Endothelial cell of umbilical vein (primary cell): ENCODE measurements around the gene CLDN3. TPM values are rescaled to one million over a fixed set of nuclear protein-coding genes. Genes with fewer than 3 reads are reported as not detected.
"Not testable (repeated sequence)": the region's sequence is repeated elsewhere in the genome, so short reads cannot be mapped to it uniquely, and the experiment has no call there.

ENCODE experiments used
- BruUV-seq: library from RNA; stranded (reverse); fragments of 400-500 nt; replicated peaks from 2 replicates; lab custom pipeline; 2021; lab: Mats Ljungman, UMichigan
- CTCF ChIA-PET: fragments of 300-600, 350-600 bp; sonication (Branson Sonifier 250); formaldehyde crosslinking; loops from one replicate; lab custom pipeline; 2021; ENCODE audit warnings: antibody characterized with exemption, inconsistent platforms; lab: Charles Lee
- POLR2A ChIA-PET: fragments of 300-600, 350-600 bp; sonication (Branson Sonifier 250); formaldehyde crosslinking; loops from one replicate; lab custom pipeline; 2021; ENCODE audit warnings: antibody characterized with exemption, inconsistent platforms; lab: Charles Lee
- DNase-seq: peaks from one replicate; pipeline ENCODE4 v3.0.0-alpha.2; 2011; ENCODE audit warnings: low read depth, low spot score
- FAIRE-seq: peaks from 2 replicates; lab custom pipeline; 2011; peaks lifted over from hg19 to GRCh38; lab: Jason Lieb, UNC
- H2AFZ ChIP-seq: 2 replicates; pipeline ENCODE4 v1.6.0; 2012; ENCODE audit warnings: low read depth, low read length, control low read depth, inconsistent platforms
- H3K27ac ChIP-seq: 2 replicates; pipeline ENCODE4 v1.5.1; 2011; ENCODE audit warnings: low read depth, mild to moderate bottlenecking, control low read depth, low read length, moderate library complexity; ENCODE audit not compliant: insufficient read depth
- H3K27me3 ChIP-seq, 2 experiments: 2 replicates each; pipeline versions ENCODE4 v1.6.0 to v1.6.1; 2011; ENCODE audit warnings: low read length in 2 of 2, mixed read lengths in 1 of 2; ENCODE audit not compliant: control insufficient read depth in 2 of 2, insufficient read depth in 2 of 2
- H3K36me3 ChIP-seq, 2 experiments: 2 replicates in 1 of 2; 3 replicates in 1 of 2; pipeline ENCODE4 v1.5.1; 2011; ENCODE audit warnings: low read length in 2 of 2, mild to moderate bottlenecking in 1 of 2, moderate library complexity in 1 of 2; ENCODE audit not compliant: control insufficient read depth in 2 of 2, insufficient read depth in 2 of 2; ENCODE audit errors: extremely low read depth in 1 of 2
- H3K4me1 ChIP-seq: 3 replicates; pipeline ENCODE4 v1.5.1; 2011; ENCODE audit warnings: mild to moderate bottlenecking, low read length; ENCODE audit not compliant: control insufficient read depth, insufficient read depth; ENCODE audit errors: extremely low read depth
- H3K4me2 ChIP-seq: 2 replicates; pipeline ENCODE4 v1.6.1; 2011; ENCODE audit warnings: low read length, control low read depth, mixed read lengths; ENCODE audit not compliant: insufficient read depth
- H3K4me3 ChIP-seq, 3 experiments: fragments of 200-600 bp in 1 of 3; sonication (generic), shearing (Covaris generic) in 1 of 3; replicated peaks in 1 of 3; 2 replicates each; pipeline ENCODE4 v1.5.1; 2011 to 2016; ENCODE audit warnings: control low read depth in 3 of 3, low read length in 3 of 3, mild to moderate bottlenecking in 2 of 3, inconsistent platforms in 1 of 3, low read depth in 1 of 3, moderate library complexity in 1 of 3; ENCODE audit not compliant: insufficient read depth in 1 of 3
- H3K79me2 ChIP-seq: 2 replicates; pipeline ENCODE4 v1.6.0; 2012; ENCODE audit warnings: low read length, inconsistent platforms; ENCODE audit not compliant: control insufficient read depth, insufficient read depth
- H3K9ac ChIP-seq: replicated peaks from 2 replicates; pipeline ENCODE3; 2011; ENCODE audit warnings: low read length, control low read depth; ENCODE audit not compliant: insufficient read depth; ENCODE audit errors: extremely low read depth
- H3K9me1 ChIP-seq: replicated peaks from 3 replicates; pipeline ENCODE4 v1.6.0; 2011; ENCODE audit warnings: mild to moderate bottlenecking, low read length; ENCODE audit not compliant: control insufficient read depth, insufficient read depth; ENCODE audit errors: extremely low read depth
- H3K9me3 ChIP-seq: replicated peaks from 2 replicates; pipeline ENCODE4 v1.5.1; 2012; ENCODE audit warnings: low read length, inconsistent platforms; ENCODE audit not compliant: control insufficient read depth, insufficient read depth
- H4K20me1 ChIP-seq: replicated peaks from 2 replicates; pipeline ENCODE3; 2011; ENCODE audit warnings: mild to moderate bottlenecking, low read length; ENCODE audit not compliant: control insufficient read depth, insufficient read depth; ENCODE audit errors: extremely low read depth
- EZH2 ChIP-seq: IDR thresholded peaks from 2 replicates; pipeline ENCODE4 v1.6.1; 2012; ENCODE audit warnings: borderline replicate concordance, low read depth, mild to moderate bottlenecking, moderate library complexity, low read length, inconsistent platforms; ENCODE audit not compliant: severe bottlenecking
- FOS ChIP-seq: IDR thresholded peaks from 2 replicates; pipeline ENCODE4 v1.6.1; 2011; ENCODE audit warnings: mild to moderate bottlenecking, low read length, moderate library complexity, borderline replicate concordance; ENCODE audit not compliant: insufficient read depth
- GATA2 ChIP-seq: IDR thresholded peaks from 2 replicates; pipeline ENCODE4 v1.7.0; 2011; ENCODE audit warnings: low read depth, mild to moderate bottlenecking, moderate library complexity, mixed read lengths, low read length; ENCODE audit not compliant: insufficient read length, insufficient read depth
- JUN ChIP-seq: IDR thresholded peaks from 2 replicates; pipeline ENCODE4 v1.6.1; 2011; ENCODE audit warnings: borderline replicate concordance, low read depth; ENCODE audit not compliant: insufficient read length, insufficient read depth
- MYC ChIP-seq: IDR thresholded peaks from one replicate; pipeline ENCODE4 v1.6.1; 2011; ENCODE audit warnings: mild to moderate bottlenecking, low read depth, low read length
- POLR2A ChIP-seq: IDR thresholded peaks from 2 replicates; pipeline ENCODE4 v1.6.1; 2012; ENCODE audit warnings: low read depth, mild to moderate bottlenecking, control low read depth, low read length
- POLR2AphosphoS5 ChIP-seq: IDR thresholded peaks from 2 replicates; pipeline ENCODE4 v1.6.1; 2012; ENCODE audit warnings: low read depth, mild to moderate bottlenecking, control low read depth, low read length, moderate library complexity; ENCODE audit not compliant: insufficient read depth
- dilution Hi-C: fragments of 300-500 bp; cut with MboI; formaldehyde crosslinking; loops from one replicate; pipeline ENCODE4 v1.15.0; 2019; ENCODE audit warnings: low sequenced_read_pairs; ENCODE audit not compliant: extremely low pct_ligation_motif_present
- intact Hi-C: fragments of 100-400 bp; cut with micrococcal nuclease; formaldehyde crosslinking; loops from one replicate; pipeline ENCODE4 v1.10.0; 2022
- polyA plus RNA-seq, 4 experiments: library from polyadenylated mRNA; depleted of rRNA in 3 of 4; stranded (reverse) in 3 of 4; unstranded in 1 of 4; fragments of >200 nt; gene quantifications; 2 replicates each; pipeline versions ENCODE4 v1.2.1 to v1.2.3, GENCODE V29; 2011 to 2012; ENCODE audit warnings: missing spikeins in 1 of 4
- total RNA-seq: library from RNA; stranded (reverse); gene quantifications from 2 replicates; pipeline ENCODE4 v1.2.3, GENCODE V29; 2021
- TF ChIP-seq, protein P1 (sequence below), 2 donors: IDR thresholded peaks; 1 replicate in 1 of 2; 2 replicates in 1 of 2; pipeline ENCODE4 v1.5.1; 2011; ENCODE audit warnings: low read length in 2 of 2, mild to moderate bottlenecking in 2 of 2, moderate library complexity in 2 of 2, control low read depth in 1 of 2, inconsistent platforms in 1 of 2, low read depth in 1 of 2; ENCODE audit not compliant: insufficient read depth in 1 of 2; ENCODE audit errors: extremely low read depth in 1 of 2
- TF ChIP-seq, protein P2 (sequence below): IDR thresholded peaks from 2 replicates; pipeline ENCODE4 v1.6.1; 2011; ENCODE audit not compliant: insufficient read depth, insufficient read length

Gene CLDN3
- total and polyA plus RNA-seq, 2 donors (not counting 3 experiments of a cell fraction or from before 2014, with no cell fraction given), result 0.62 to 1.9 TPM

DNA sequence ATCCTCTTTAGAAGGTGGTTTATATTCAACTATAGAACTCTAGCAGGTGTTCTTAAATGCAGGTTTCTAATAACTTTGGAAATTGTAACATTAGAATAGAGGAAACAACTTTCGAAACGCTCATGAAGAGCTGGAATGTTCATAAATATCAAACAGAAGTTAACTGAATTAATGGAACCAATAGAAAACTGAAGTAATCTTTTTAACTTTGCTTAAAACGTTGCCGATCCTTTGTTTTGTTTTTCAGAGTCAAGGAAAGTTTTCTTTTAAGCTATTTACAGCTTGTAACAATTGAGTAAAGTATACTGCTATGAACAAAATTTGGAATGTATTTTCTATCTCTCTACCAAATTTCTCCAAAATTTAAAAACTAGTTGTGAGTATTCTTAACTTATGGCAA, 19.0 kb upstream of the CLDN3 start:
- no peak overlapping the region for H2AFZ ChIP-seq
- no TSS peak for BruUV-seq
- H3K4me3 ChIP-seq, result no peak overlapping the region
- no peak overlapping the region for H3K9ac ChIP-seq
- CTCF ChIA-PET, result no interaction called here
- DNase-seq (no peak), FAIRE-seq (no peak)
- no peak overlapping the region for H3K4me2 ChIP-seq
- dilution Hi-C loops, result no loop called here
- no peaks in the 10 kb centered on the region for H3K36me3 ChIP-seq
- no peaks in the 10 kb centered on the region for H3K4me1 ChIP-seq
- H3K9me3 ChIP-seq, result no peaks in the 10 kb centered on the region
- POLR2A ChIA-PET, result no interaction called here
- no peaks in the 10 kb centered on the region for H3K79me2 ChIP-seq
- H3K27ac ChIP-seq, result no peak overlapping the region
- intact Hi-C loops, result no loop called here
- H4K20me1 ChIP-seq, result no peaks in the 10 kb centered on the region
- TF ChIP-seq JUN (no peak), GATA2 (no peak), FOS (no peak), MYC (no peak), POLR2AphosphoS5 (no peak), POLR2A (no peak), EZH2 (no peak)
- TF ChIP-seq, protein P1, sequence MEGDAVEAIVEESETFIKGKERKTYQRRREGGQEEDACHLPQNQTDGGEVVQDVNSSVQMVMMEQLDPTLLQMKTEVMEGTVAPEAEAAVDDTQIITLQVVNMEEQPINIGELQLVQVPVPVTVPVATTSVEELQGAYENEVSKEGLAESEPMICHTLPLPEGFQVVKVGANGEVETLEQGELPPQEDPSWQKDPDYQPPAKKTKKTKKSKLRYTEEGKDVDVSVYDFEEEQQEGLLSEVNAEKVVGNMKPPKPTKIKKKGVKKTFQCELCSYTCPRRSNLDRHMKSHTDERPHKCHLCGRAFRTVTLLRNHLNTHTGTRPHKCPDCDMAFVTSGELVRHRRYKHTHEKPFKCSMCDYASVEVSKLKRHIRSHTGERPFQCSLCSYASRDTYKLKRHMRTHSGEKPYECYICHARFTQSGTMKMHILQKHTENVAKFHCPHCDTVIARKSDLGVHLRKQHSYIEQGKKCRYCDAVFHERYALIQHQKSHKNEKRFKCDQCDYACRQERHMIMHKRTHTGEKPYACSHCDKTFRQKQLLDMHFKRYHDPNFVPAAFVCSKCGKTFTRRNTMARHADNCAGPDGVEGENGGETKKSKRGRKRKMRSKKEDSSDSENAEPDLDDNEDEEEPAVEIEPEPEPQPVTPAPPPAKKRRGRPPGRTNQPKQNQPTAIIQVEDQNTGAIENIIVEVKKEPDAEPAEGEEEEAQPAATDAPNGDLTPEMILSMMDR (IDR thresholded peaks at IDR 0.05; ENCODE audit: extremely low read depth in 1 of 2, insufficient read depth in 1 of 2, low read depth in 1 of 2, low read length in 2 of 2), result no peak
- TF ChIP-seq, protein P2, sequence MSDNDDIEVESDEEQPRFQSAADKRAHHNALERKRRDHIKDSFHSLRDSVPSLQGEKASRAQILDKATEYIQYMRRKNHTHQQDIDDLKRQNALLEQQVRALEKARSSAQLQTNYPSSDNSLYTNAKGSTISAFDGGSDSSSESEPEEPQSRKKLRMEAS, result no peak
- H3K27me3 ChIP-seq, result peaks cover 0 to 2% of the 10 kb centered on the region in 2 experiments
- no peaks in the 10 kb centered on the region for H3K9me1 ChIP-seq

DNA sequence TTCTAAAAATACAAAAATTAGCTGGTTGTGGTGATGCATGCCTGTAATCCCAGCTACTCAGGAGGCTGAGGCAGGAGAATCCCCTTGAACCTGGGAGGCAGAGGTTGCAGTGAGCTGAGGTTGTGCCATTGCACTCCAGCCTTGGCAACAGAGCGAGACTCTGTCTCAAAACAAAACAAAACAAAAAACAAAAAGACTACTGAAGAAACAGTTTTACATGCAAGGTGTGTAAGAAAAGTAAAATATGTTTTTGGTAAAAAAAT, 17.6 kb upstream of the CLDN3 start:
- H3K9me3 ChIP-seq, H3K79me2 ChIP-seq, H4K20me1 ChIP-seq, H3K9me1 ChIP-seq, dilution Hi-C loops, POLR2A ChIA-PET, intact Hi-C loops, H3K4me3 ChIP-seq, CTCF ChIA-PET, H3K4me2 ChIP-seq, H3K36me3 ChIP-seq, FAIRE-seq, H3K9ac ChIP-seq, BruUV-seq, H2AFZ ChIP-seq, H3K4me1 ChIP-seq, DNase-seq, H3K27ac ChIP-seq, H3K27me3 ChIP-seq: not testable (repeated sequence)
